Endothelial cell (in vitro differentiated cells): ENCODE results near the gene ZNF326. TPM values are rescaled to one million over a fixed set of nuclear protein-coding genes. Genes with fewer than 3 reads are reported as not detected.

ENCODE experiments used
- DNase-seq: peaks from one replicate; pipeline ENCODE4 v3.0.0; 2021; ENCODE audit warnings: low spot score
- H3K27ac Mint-ChIP-seq: one replicate; pipeline ENCODE4 v1.8.0; 2021; ENCODE audit warnings: mixed read lengths, inconsistent platforms; ENCODE audit not compliant: unreplicated experiment
- H3K27me3 Mint-ChIP-seq: one replicate; pipeline ENCODE4 v1.8.0; 2021; ENCODE audit warnings: mild to moderate bottlenecking, moderate library complexity, mixed read lengths, inconsistent platforms; ENCODE audit not compliant: unreplicated experiment
- H3K36me3 Mint-ChIP-seq: one replicate; pipeline ENCODE4 v1.8.0; 2021; ENCODE audit warnings: mild to moderate bottlenecking, low read depth, mixed read lengths, inconsistent platforms; ENCODE audit not compliant: unreplicated experiment
- H3K4me1 Mint-ChIP-seq: one replicate; pipeline ENCODE4 v1.8.0; 2021; ENCODE audit warnings: mild to moderate bottlenecking, mixed read lengths, inconsistent platforms; ENCODE audit not compliant: unreplicated experiment
- H3K4me3 Mint-ChIP-seq: one replicate; pipeline ENCODE4 v1.8.0; 2021; ENCODE audit warnings: mild to moderate bottlenecking, mixed read lengths, inconsistent platforms; ENCODE audit not compliant: unreplicated experiment
- H3K9me3 Mint-ChIP-seq: one replicate; pipeline ENCODE4 v1.8.0; 2021; ENCODE audit warnings: mixed read lengths, inconsistent platforms; ENCODE audit not compliant: unreplicated experiment
- total RNA-seq: library from RNA; stranded (reverse); fragmentation: NEBNext Ultra II Directional; extraction: Animal tissue kit (Norgen Biotek cat#: 25700); gene quantifications from one replicate; pipeline ENCODE4 v1.2.1, GENCODE V29; 2021; ENCODE audit not compliant: unreplicated experiment
- TF ChIP-seq, protein P1 (sequence below): fragments of 200-600 bp; sonication (generic); IDR thresholded peaks from one replicate; pipeline ENCODE4 v1.5.0; 2021; ENCODE audit warnings: antibody characterized with exemption; ENCODE audit not compliant: unreplicated experiment

Gene ZNF326
- total RNA-seq, 1 donor from 2014 or later, result 36.5 TPM

DNA sequence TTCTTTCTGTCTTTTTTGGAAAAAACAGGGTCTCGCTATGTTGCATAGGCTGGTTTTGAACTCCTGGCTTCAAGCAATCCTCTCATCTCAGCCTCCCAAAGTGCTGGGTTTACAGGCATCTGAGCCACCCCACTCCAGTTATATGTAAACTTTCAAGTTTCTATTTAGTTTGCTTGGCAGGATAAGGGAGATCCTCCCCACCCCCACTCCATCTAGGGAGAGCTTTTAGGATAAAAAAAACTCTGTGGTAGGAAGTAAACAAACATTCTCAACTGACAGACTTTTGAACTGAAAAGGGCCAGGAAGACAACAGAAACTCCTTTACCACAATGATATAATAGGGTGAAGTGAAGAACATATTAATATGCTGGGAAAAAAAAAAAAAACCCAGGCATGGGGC, 41.0 kb upstream of the ZNF326 start:
- H3K27me3 Mint-ChIP-seq, result no peaks in the 10 kb centered on the region
- TF ChIP-seq, protein P1, sequence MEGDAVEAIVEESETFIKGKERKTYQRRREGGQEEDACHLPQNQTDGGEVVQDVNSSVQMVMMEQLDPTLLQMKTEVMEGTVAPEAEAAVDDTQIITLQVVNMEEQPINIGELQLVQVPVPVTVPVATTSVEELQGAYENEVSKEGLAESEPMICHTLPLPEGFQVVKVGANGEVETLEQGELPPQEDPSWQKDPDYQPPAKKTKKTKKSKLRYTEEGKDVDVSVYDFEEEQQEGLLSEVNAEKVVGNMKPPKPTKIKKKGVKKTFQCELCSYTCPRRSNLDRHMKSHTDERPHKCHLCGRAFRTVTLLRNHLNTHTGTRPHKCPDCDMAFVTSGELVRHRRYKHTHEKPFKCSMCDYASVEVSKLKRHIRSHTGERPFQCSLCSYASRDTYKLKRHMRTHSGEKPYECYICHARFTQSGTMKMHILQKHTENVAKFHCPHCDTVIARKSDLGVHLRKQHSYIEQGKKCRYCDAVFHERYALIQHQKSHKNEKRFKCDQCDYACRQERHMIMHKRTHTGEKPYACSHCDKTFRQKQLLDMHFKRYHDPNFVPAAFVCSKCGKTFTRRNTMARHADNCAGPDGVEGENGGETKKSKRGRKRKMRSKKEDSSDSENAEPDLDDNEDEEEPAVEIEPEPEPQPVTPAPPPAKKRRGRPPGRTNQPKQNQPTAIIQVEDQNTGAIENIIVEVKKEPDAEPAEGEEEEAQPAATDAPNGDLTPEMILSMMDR, result no peak
- no peaks in the 10 kb centered on the region for H3K4me1 Mint-ChIP-seq
- H3K9me3 Mint-ChIP-seq, result no peaks in the 10 kb centered on the region
- no peaks in the 10 kb centered on the region for H3K36me3 Mint-ChIP-seq
- no peak overlapping the region for H3K4me3 Mint-ChIP-seq
- H3K27ac Mint-ChIP-seq, result no peak overlapping the region
- DNase-seq, result no peak

DNA sequence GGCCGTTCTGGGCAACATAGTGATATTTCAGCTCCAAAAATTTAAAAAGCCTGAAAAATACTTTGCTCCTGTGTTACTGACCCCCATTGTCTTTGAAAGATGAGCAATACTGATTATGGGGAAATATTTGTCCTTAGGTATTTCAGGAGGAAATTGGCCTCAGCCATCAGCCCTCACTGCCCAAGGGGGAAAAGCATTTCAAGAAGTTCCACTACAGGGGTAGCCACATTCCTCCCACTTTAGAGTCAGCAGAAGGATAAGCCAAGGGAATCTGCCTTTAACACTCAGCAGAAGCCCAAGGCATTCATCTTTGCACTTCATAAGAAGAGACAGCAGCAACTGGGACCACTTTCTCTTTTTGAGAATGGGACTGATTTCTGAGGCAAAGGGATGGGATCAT, 40.5 kb upstream of the ZNF326 start:
- no peaks in the 10 kb centered on the region for H3K27me3 Mint-ChIP-seq
- H3K9me3 Mint-ChIP-seq, result no peaks in the 10 kb centered on the region
- no peak overlapping the region for H3K27ac Mint-ChIP-seq
- H3K4me1 Mint-ChIP-seq, result no peaks in the 10 kb centered on the region
- TF ChIP-seq, protein P1, result no peak
- H3K4me3 Mint-ChIP-seq, result no peak overlapping the region
- H3K36me3 Mint-ChIP-seq, result peaks cover 2% of the 10 kb centered on the region
- DNase-seq, result no peak

DNA sequence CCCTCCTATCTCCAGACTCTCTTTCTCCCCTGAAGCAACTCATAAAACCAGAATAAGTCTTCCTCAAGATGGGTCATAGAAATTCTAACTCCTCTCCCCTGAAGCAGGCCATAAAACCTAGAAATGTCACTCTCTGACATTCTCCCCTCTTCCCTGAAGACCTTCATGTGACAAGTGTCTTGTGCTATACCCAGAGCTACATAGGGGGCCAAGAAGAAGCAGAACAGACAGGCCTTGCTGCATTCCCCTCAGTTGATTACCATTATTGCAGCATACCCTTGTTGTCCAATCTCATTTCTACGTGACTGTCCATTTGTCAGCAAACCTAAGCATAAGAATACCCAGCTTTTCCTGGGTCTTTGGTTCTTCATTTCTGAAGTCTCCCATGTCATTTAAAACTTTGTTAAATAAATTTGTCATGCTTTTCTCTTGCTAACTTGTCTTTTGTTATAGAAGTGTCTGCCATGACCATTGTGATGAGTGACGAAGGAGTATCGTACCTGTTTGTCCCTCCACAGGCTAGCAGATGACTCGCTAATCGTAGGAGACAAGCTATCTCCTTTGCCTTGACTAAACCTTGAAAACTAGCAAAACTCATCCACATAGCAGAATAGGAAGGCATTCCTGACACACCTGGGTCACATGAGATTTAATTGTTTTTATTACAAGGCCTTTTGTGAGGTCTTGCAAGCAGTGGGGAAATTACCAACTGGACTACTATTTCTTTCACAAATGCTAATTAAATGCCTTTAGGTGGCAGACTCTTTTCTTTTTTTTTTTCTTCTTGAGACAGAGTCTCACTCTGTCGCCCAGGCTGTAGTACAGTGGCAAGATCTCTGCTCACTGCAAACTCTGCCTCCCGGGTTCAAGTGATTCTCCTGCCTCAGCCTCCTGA, 39.4 kb upstream of the ZNF326 start:
- H3K36me3 Mint-ChIP-seq, result peaks cover 4% of the 10 kb centered on the region
- H3K27me3 Mint-ChIP-seq, result no peaks in the 10 kb centered on the region
- no peaks in the 10 kb centered on the region for H3K4me1 Mint-ChIP-seq
- no peak overlapping the region for H3K4me3 Mint-ChIP-seq
- DNase-seq, result no peak
- no peak overlapping the region for H3K27ac Mint-ChIP-seq
- no peaks in the 10 kb centered on the region for H3K9me3 Mint-ChIP-seq
- TF ChIP-seq, protein P1, result no peak

DNA sequence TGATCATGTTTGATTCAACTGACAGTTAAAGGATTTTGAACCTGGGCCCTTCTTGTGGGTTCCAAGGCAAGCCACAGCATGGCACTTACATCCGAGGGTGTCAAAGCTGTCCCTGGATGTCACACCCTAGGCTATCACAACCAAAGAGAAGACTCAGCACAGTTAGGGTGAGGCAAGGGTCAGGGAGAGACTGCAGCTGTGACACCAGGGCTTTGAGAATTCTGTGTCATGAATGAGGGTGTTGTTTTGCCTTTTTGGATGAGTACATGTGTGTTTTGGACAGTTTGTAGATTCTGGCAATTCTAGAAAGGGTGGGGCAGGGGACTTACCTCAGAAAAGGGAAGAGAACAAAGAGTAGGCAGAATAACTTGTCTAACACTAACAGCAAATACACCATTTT, 37.8 kb upstream of the ZNF326 start:
- no peaks in the 10 kb centered on the region for H3K27me3 Mint-ChIP-seq
- no peak for DNase-seq
- TF ChIP-seq, protein P1, result no peak
- H3K9me3 Mint-ChIP-seq, result no peaks in the 10 kb centered on the region
- peaks cover 4% of the 10 kb centered on the region for H3K36me3 Mint-ChIP-seq
- no peaks in the 10 kb centered on the region for H3K4me1 Mint-ChIP-seq
- H3K4me3 Mint-ChIP-seq, result no peak overlapping the region
- no peak overlapping the region for H3K27ac Mint-ChIP-seq
